NCI-H1105 treated with DMSO at 0.1 percent for 48 hours (cell line): ENCODE results near the gene UBE2QL1.

Source experiments
- DNase-seq: peaks from one replicate; lab custom pipeline; 2025; lab: John Stamatoyannopoulos, UW

Gene UBE2QL1

DNA sequence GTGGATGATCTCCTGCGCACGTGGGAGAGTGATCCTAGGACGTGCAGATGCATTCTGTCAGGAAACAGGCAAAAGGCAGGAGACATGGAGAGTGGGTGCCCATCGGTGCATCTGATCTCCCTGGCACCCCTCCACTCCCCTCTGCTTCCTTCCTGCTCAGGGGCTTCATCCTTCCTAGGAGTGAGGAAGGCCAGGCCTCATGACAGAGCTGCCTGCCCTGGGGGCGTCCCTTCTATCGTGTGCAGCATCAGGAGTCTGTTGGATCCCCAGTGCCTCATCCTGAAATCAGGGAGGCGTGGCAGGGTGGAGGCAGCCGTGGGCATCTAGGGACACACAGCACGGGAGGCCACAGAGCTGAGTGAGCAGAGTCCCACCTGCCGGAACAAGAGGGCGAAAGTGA is 30.1 kb downstream of the UBE2QL1 start:
- DNase-seq, result no peak

GRCh38 chr5:6480133-6481051 is 31.7 kb downstream of the UBE2QL1 start:
- no peak for DNase-seq

DNA sequence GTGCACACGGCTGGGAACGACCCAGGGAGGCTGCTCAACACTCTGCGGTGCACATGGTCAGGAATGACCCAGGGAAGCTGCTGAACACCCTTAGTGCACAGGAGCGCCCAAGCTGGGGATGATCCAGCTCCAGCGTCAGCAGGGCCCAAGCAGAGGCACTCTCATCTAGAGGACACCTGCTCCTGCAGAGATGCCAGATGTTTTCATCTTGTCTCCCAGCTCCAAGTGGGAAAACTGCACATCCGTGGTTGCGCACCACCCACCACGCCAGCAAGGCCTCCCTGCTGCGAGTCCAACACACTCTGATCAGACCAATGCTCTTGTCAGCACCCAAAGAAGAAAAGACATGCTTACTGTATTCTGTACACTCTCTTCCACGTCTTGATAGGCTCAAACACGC is 34.1 kb downstream of the UBE2QL1 start:
- DNase-seq, result no peak

DNA sequence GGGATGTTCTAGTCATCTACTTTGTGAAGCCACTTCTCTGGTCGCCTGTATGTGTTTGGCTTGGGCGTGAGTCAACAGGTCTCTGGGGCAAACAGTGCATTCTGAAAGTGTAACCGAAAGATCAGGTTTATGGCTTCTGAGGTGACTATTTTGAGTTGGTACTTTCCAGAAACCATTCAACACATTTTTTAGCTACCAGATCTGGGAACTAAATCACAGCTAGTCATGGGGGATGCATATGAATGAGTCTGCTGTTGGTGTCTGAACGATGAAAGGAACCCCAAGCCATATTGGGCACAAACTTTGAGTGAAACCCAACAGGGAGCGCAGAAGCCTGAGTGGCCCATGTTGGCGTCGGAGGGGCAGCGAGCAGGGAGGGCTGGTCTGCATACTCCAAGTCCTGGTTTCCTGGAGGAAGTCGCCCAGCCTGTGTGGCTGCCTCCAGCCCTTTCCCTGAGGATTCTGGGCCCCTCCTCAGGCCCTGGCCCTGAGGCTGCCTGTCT is 35.3 kb downstream of the UBE2QL1 start:
- DNase-seq, result no peak

DNA sequence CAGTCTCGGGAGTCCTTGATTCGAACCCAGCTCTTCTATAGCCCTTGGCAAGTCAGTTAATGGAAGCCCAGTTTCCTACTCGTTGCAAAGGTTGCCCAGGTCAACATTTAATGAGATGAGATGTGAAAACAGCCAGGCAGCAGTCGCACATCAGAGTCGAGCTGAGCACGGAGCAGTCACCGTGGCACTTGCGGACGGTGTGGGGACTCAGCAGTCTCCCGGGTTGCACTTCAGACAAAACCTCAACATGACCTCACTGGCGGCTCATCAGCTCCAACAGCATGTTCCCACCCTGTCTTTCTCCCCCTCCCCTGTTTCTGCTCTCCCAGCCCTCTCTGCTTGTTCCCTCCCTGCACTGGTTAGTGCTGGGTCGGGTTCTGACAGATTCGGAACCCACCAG is 35.8 kb downstream of the UBE2QL1 start:
- DNase-seq, result no peak

- DNase-seq, result no peak
Observed at GRCh38 chr5:6484899-6485298, 36.2 kb downstream of the UBE2QL1 start.

DNA sequence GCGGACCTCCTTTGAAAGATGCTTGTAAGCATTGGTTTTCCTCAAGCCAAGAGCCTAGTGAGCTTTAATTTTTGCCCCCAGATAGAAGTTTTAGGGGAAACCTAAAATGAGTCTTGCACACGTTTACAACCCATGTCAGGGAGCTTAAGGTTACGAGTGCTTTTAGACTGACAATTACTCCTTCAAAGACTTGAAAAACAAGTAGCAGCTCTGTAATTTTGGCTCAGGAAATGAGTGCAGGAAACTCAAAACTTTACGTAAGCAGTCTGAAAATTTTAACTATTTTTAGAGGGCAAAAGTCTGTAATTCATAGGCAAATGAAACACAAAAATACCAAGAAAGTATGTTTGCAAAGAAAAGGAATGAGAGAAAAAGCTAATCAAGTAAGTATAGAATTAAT is 36.8 kb downstream of the UBE2QL1 start:
- no peak for DNase-seq

DNA sequence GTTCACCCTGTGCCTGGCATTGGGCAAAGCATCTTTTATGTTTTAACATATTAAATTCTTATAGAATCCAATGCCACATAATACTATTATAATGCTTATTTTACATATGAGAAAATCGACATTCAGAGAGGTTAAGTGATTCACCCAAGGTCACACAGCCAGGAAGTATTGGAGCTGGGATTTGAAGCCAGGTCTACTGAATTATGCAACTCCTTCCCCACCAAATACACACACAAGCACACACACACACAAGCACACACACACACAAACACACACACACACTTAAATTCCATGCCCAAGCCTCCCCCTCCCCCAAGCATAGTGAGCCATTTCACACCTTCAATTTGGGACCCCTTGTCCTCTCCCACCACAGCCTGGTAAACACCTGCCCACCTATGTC is 37.4 kb downstream of the UBE2QL1 start:
- no peak for DNase-seq

- DNase-seq, result no peak
Observed at GRCh38 chr5:6487081-6487480, 38.4 kb downstream of the UBE2QL1 start.

- no peak for DNase-seq
Observed at GRCh38 chr5:6488021-6488420, 39.4 kb downstream of the UBE2QL1 start.

DNA sequence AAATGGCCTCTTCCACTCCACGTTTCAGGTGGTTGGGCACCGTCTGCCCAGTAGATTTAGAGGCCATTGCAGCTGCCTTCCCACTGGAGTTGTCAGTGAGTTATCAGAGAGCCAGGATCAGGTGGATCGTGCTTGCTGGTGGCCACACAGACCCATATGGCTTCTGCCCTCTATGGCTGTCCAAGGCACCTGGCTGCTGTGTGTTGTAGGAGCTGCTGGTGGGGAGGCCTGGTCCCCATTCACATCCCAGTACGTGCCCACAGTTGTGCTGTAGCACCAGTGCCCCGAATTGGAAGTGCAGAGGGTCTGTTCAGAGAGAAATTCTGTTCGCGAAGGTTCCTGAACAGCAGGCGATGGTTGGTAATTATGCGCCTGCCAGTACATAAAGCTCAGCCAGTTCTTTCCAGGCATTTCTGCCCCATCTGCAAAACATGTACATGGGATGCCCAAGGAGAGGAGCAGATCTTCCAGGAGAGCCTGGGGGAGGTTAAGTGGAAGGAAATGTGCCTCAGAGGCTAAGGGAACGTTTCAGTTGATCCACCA is 41.1 kb downstream of the UBE2QL1 start:
- no peak for DNase-seq

- DNase-seq, result no peak
Observed at GRCh38 chr5:6490246-6490645, 41.6 kb downstream of the UBE2QL1 start.

DNA sequence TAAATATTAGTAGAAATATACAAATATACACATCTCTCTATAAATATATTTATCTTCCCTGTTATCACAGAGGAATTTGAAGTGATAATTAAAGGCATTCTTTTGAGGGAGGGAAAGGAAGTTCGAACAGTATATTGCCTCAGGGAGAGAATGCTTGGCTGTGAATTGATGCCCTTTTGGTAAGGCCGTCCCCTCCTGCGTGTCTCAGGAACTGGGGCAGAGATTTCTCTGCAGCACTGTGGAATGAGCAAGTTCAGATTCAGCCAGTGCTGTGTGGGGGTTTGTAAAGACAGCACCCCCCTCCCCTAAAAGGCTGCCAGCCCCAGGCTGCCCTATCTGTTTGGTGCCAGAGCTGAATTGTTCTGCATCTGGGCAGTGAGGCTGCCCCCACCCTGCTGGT is 42.0 kb downstream of the UBE2QL1 start:
- DNase-seq, result no peak

DNA sequence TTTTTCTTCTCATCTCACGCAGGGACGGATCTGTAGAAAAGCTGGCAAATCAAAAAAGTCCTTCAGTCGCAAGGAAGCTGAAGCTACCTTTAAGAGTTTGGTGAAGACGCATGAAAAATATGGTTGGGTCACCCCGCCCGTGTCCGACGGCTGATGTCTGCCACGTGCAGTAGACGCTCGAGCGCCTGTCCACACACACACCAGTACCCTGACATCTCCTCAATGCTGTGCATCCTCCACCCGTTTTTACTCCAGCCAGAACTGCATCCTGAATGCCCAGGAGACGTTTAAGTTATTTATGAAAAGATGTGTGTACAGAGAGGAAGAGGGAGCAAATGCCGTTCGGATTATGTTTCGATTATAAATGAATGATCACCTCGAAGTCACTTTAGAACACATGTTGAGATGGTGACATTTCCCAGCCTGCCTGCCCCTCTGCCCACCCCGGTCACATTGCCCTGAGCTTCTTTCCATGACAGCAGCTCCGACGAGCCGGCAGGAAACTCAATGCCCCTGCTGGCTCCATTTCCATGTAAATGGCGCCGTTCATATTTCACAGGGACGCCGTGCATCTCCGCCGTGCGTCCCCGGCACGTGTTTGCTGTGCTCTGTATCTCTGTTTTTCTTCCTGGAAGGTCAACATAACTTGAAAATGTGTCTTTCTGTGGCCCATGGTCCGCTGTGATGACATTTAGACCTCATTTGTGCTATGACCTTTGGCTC is 42.7 kb downstream of the UBE2QL1 start:
- no peak for DNase-seq

DNA sequence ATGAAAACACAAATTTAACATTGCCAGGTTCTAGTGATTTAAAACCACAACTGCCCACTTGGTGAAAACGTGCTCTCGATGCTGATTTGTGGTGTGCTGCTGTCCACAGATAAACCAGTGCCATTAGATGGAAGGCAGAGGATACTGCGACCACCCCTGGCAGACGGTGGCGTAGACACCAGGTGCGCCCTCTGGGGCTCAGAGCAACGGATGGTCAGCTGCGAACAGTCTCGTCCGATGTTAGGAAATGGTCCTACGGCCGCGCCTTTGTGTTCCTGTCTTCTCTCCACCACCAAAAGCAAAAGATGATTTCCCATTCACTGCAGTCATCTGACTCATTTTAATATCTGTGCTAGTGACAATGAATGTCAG is 43.2 kb downstream of the UBE2QL1 start:
- no peak for DNase-seq

DNA sequence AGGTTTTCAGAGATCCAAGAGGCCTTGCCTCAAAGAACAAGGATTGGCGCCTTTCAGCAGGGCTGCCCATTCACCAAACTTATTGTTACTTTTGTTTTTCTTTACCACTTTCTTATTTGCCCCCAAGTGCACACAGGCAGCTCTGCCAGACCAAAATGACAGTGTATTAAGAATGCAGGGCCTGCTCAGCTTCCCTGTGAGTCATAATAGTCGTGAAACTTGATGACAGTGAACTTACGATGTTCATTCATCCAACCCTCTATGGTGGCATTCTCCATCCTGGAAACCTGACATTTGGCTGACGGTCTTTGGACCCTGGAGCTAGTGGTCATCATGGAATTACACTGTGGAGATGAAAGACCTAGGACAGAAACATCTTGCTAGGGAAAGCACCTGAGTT is 44.3 kb downstream of the UBE2QL1 start:
- DNase-seq, result no peak

GRCh38 chr5:6493681-6494454 is 45.2 kb downstream of the UBE2QL1 start:
- no peak for DNase-seq

- DNase-seq, result no peak
Observed at GRCh38 chr5:6494939-6495338, 46.3 kb downstream of the UBE2QL1 start.

DNA sequence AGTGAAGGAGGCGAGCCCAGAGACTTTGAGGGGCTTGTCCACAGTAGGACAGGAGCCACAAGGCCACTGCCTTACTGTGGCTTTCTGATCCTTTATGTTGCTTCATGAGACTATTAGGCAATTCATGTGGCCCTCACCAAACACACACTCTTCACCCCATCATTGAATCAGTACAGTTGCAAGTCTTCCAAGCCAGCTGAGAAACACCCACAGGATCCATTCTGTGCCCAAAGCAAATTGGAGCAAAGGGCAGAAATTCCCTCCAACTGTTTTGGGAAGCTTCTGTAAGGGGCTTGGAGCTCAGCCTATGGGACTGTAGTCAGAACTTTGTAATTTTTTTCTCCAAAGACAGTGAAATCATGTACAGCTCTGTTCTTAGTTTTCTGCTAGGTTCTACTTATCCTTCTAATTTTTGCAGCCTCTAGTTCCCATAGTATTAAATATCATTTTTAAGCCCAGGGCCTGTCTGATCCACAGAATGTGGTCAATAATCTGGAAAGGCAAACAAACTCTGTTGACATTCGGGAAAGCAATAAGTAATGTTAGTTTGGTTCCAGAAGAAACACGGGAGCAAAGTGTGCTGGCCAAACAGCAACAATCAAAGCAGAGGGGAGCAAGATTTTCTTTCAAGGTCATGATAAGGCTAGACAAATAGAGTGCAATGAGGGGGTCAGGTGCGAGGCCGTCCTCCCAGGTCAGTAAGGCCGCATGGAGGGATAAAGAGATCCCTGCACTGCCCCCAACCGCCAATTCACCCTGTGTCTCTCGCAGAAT is 47.0 kb downstream of the UBE2QL1 start:
- no peak for DNase-seq

GRCh38 chr5:6496207-6496584 is 47.5 kb downstream of the UBE2QL1 start:
- DNase-seq, result no peak

GRCh38 chr5:6496636-6497035 is 48.0 kb downstream of the UBE2QL1 start:
- DNase-seq, result no peak
